HepG2 (cell line): Measurements from ENCODE around the gene RMRP. TPM values are rescaled to one million over a fixed set of nuclear protein-coding genes. Genes with fewer than 3 reads are reported as not detected.

ENCODE experiments used
- ATAC-seq: fragments of 200-7000 bp; cut with Tn5 transposase; 3 replicates; pipeline ENCODE4 v1.9.1; 2020; ENCODE audit warnings: mild to moderate bottlenecking, moderate library complexity
- BruUV-seq: library from RNA; stranded (reverse); fragments of 400-500 nt; replicated peaks from 2 replicates; lab custom pipeline; 2021; lab: Mats Ljungman, UMichigan
- CTCF ChIA-PET: fragments of 300-600 bp; formaldehyde crosslinking; extraction: SDS; loops from one replicate; lab custom pipeline; 2021; ENCODE audit warnings: low total read pairs, inconsistent platforms, low intra/inter-chr PET ratio; lab: Yijun Ruan, JAX
- POLR2A ChIA-PET: fragments of 350-600 bp; sonication (Branson Sonifier 250); formaldehyde crosslinking; loops from one replicate; lab custom pipeline; 2020; ENCODE audit warnings: antibody characterized with exemption, inconsistent platforms; lab: Yijun Ruan, JAX
- DNase-seq: peaks from one replicate; pipeline ENCODE4 v3.0.0-alpha.2; 2015; ENCODE audit warnings: low spot score
- FAIRE-seq: peaks from 3 replicates; lab custom pipeline; 2011; peaks lifted over from hg19 to GRCh38; lab: Jason Lieb, UNC
- H2AFZ ChIP-seq: one replicate; pipeline ENCODE4 v1.6.1; 2011; ENCODE audit warnings: low read length, inconsistent platforms
- H3K27ac ChIP-seq: fragments of 300-600 bp; 3 replicates; pipeline ENCODE4 v1.8.0; 2011; ENCODE audit warnings: mixed run types, mild to moderate bottlenecking, mixed read lengths, low read length, inconsistent platforms; ENCODE audit not compliant: insufficient read depth; ENCODE audit errors: extremely low read length
- H3K27me3 ChIP-seq, 2 experiments: fragments of 200-600 bp in 1 of 2; 2 replicates in 1 of 2; 3 replicates in 1 of 2; pipeline versions ENCODE4 v1.6.0 to v1.8.0; 2011; ENCODE audit warnings: low read length in 2 of 2, mild to moderate bottlenecking in 2 of 2, moderate library complexity in 2 of 2, inconsistent platforms in 1 of 2; ENCODE audit not compliant: insufficient read depth in 2 of 2, control insufficient read depth in 1 of 2
- H3K36me3 ChIP-seq, 2 experiments: fragments of 200-600 bp in 1 of 2; replicated peaks in 1 of 2; 2 replicates in 1 of 2; 3 replicates in 1 of 2; pipeline versions ENCODE4 v1.5.1 to v1.8.0; 2011; ENCODE audit warnings: low read length in 2 of 2, inconsistent platforms in 1 of 2; ENCODE audit not compliant: insufficient read depth in 2 of 2, control insufficient read depth in 1 of 2
- H3K4me1 ChIP-seq: 2 replicates; pipeline ENCODE4 v1.5.1; 2012; ENCODE audit warnings: low read length, inconsistent platforms; ENCODE audit not compliant: insufficient read depth
- H3K4me2 ChIP-seq: 2 replicates; pipeline ENCODE4 v1.6.0; 2011; ENCODE audit warnings: low read depth, low read length, inconsistent platforms
- H3K4me3 ChIP-seq, 3 experiments: fragments of 200-600 bp in 1 of 3; sonication (generic), shearing (Covaris generic) in 1 of 3; replicated peaks in 1 of 3; 2 replicates each; pipeline ENCODE4 v1.5.1; 2011 to 2016; ENCODE audit warnings: low read length in 3 of 3, inconsistent platforms in 2 of 3, low read depth in 2 of 3, mild to moderate bottlenecking in 2 of 3, control low read depth in 1 of 3, mixed read lengths in 1 of 3; ENCODE audit not compliant: insufficient read depth in 1 of 3
- H3K79me2 ChIP-seq: one replicate; pipeline ENCODE4 v1.6.1; 2011; ENCODE audit warnings: low read length, inconsistent platforms; ENCODE audit not compliant: insufficient read depth
- H3K9ac ChIP-seq: 2 replicates; pipeline ENCODE4 v1.6.0; 2011; ENCODE audit warnings: mild to moderate bottlenecking, low read depth, low read length, inconsistent platforms; ENCODE audit not compliant: insufficient read depth
- H3K9me3 ChIP-seq: 2 replicates; pipeline ENCODE4 v1.5.1; 2012; ENCODE audit warnings: mild to moderate bottlenecking, low read length
- H4K20me1 ChIP-seq: 2 replicates; pipeline ENCODE4 v1.6.0; 2011; ENCODE audit warnings: inconsistent platforms, mild to moderate bottlenecking, low read length, moderate library complexity; ENCODE audit not compliant: insufficient read depth
- AHR ChIP-seq: IDR thresholded peaks from 2 replicates; pipeline ENCODE4 v1.6.1; 2018; ENCODE audit warnings: missing genetic modification reagents, missing compliant biosample characterization
- BCL6 ChIP-seq: IDR thresholded peaks from 2 replicates; pipeline ENCODE4 v1.6.1; 2016; ENCODE audit warnings: missing genetic modification reagents, missing compliant biosample characterization
- CHD2 ChIP-seq: IDR thresholded peaks from 2 replicates; pipeline ENCODE4 v1.6.1; 2011; ENCODE audit warnings: low read depth, low read length, improper control_type of control experiment
- CREB1 ChIP-seq, 2 experiments: fragments of 450-650 bp in 1 of 2; IDR thresholded peaks; 2 replicates each; pipeline ENCODE4 v1.6.1; 2016 to 2017; ENCODE audit warnings: control low read depth in 1 of 2, mild to moderate bottlenecking in 1 of 2, missing compliant biosample characterization in 1 of 2, missing genetic modification characterization in 1 of 2
- KDM6A ChIP-seq: IDR thresholded peaks from 2 replicates; pipeline ENCODE4 v1.6.1; 2016; ENCODE audit warnings: low read depth
- KLF12 ChIP-seq: sonication (generic); formaldehyde crosslinking; IDR thresholded peaks from 2 replicates; pipeline ENCODE4 v1.4.0; 2020; ENCODE audit warnings: missing genetic modification reagents, borderline replicate concordance
- MYC ChIP-seq: sonication (generic); formaldehyde crosslinking; IDR thresholded peaks from 2 replicates; pipeline ENCODE4 v1.9.0; 2021; ENCODE audit warnings: missing genetic modification reagents, borderline replicate concordance
- SMARCC2 ChIP-seq: fragments of 450-650 bp; IDR thresholded peaks from 2 replicates; pipeline ENCODE4 v1.6.1; 2017; ENCODE audit warnings: antibody characterized with exemption, mild to moderate bottlenecking
- TARDBP ChIP-seq: sonication (generic); formaldehyde crosslinking; IDR thresholded peaks from 2 replicates; pipeline ENCODE4 v1.8.0; 2022; ENCODE audit warnings: mild to moderate bottlenecking, missing genetic modification reagents
- TRIM24 ChIP-seq: sonication (generic); formaldehyde crosslinking; IDR thresholded peaks from 2 replicates; pipeline ENCODE4 v1.8.0; 2022; ENCODE audit warnings: mild to moderate bottlenecking, missing genetic modification reagents
- XRCC5 ChIP-seq: fragments of 200-400 bp; formaldehyde crosslinking; optimal IDR thresholded peaks from 2 replicates; pipeline ENCODE3; 2017; ENCODE audit warnings: mild to moderate bottlenecking, low read length
- ZNF619 ChIP-seq: sonication (generic); formaldehyde crosslinking; IDR thresholded peaks from 2 replicates; pipeline ENCODE4 v1.4.0; 2020; ENCODE audit warnings: mild to moderate bottlenecking, missing genetic modification reagents
- ZNF7 ChIP-seq: IDR thresholded peaks from 2 replicates; pipeline ENCODE4 v1.6.1; 2016; ENCODE audit warnings: missing biosample characterization, missing genetic modification reagents
- ZNF773 ChIP-seq: sonication (generic); formaldehyde crosslinking; IDR thresholded peaks from 2 replicates; pipeline ENCODE4 v1.4.0; 2020; ENCODE audit warnings: missing genetic modification reagents, borderline replicate concordance
- WGBS: methylation state at CpG from one replicate; pipeline ENCODE4 v1.1.6; 2017; ENCODE audit warnings: low lambda C conversion rate; 5-methylcytosine and 5-hydroxymethylcytosine counted together
- in situ Hi-C: cut with HindIII; loops from 2 replicates; pipeline ENCODE4 v1.10.0; 2017; ENCODE audit warnings: low pct_unique_long_range_greater_than_20kb; ENCODE audit not compliant: extremely low pct_ligation_motif_present
- intact Hi-C: fragments of 100-400 bp; cut with micrococcal nuclease; formaldehyde crosslinking; loops from one replicate; pipeline ENCODE4 v1.10.0; 2022; ENCODE audit not compliant: unreplicated experiment
- polyA plus RNA-seq, 8 experiments: library from polyadenylated mRNA; depleted of rRNA in 3 of 8; stranded (reverse) in 7 of 8; unstranded in 1 of 8; fragments of >200 nt; fragmentation: Illumina TruSeq in 4 of 8; extraction: Trizol in 4 of 8; gene quantifications; 2 replicates each; pipeline versions ENCODE4 v1.2.1 to v1.2.3, GENCODE V29; 2011 to 2016; ENCODE audit warnings: low read depth in 4 of 8, missing spikeins in 1 of 8, mixed read lengths in 1 of 8; ENCODE audit not compliant: insufficient read depth in 1 of 8
- total RNA-seq, 5 experiments: library from RNA; depleted of rRNA; stranded (reverse); fragments of >200 nt; fragmentation: Illumina TruSeq; extraction: Trizol; gene quantifications; 2 replicates each; pipeline ENCODE4 v1.2.3, GENCODE V29; 2016; ENCODE audit warnings: low read depth in 1 of 5
- TF ChIP-seq, protein P1 (sequence below): sonication (generic); formaldehyde crosslinking; IDR thresholded peaks from 2 replicates; pipeline ENCODE4 v1.5.0; 2020; ENCODE audit warnings: mild to moderate bottlenecking, missing genetic modification reagents, moderate library complexity
- TF ChIP-seq, protein P2 (sequence below): sonication (generic); formaldehyde crosslinking; conservative IDR thresholded peaks from 2 replicates; pipeline ENCODE4 v1.5.0; 2020; ENCODE audit warnings: missing genetic modification reagents

The RMRP gene
- total and polyA plus RNA-seq, 2 of the 13 experiments (the other 11 are each of a cell fraction or from before 2014, with no cell fraction given): 51.4 to 4,025 TPM

DNA sequence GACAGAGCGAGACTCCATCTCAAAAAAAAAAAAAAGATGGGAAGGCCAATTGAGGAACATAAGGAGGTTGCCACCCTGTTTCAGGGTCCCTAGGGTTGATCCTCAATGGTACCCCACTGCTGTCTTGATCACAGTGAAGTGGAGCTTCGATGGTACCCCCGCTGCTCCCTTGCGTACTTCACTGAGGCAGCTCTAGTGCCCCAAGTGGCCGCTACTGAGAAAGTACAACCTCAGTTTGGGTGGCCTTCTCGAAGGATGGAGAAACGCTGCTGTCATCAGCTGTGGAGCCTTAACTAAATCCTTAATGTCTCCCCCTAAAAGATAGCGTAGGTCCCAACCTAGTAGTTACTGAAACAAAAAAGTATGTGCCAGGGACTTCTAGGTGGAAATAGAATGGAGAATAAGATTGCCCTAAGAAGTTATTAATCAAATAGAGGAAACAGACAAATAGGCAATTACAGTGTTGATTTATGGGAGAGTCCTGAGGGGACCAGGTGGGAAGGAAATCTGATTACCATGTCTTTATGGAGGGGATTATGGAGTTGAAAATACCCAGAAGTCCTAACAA is 46.5 kb downstream of the RMRP start (continued):
- TF ChIP-seq, protein P1, sequence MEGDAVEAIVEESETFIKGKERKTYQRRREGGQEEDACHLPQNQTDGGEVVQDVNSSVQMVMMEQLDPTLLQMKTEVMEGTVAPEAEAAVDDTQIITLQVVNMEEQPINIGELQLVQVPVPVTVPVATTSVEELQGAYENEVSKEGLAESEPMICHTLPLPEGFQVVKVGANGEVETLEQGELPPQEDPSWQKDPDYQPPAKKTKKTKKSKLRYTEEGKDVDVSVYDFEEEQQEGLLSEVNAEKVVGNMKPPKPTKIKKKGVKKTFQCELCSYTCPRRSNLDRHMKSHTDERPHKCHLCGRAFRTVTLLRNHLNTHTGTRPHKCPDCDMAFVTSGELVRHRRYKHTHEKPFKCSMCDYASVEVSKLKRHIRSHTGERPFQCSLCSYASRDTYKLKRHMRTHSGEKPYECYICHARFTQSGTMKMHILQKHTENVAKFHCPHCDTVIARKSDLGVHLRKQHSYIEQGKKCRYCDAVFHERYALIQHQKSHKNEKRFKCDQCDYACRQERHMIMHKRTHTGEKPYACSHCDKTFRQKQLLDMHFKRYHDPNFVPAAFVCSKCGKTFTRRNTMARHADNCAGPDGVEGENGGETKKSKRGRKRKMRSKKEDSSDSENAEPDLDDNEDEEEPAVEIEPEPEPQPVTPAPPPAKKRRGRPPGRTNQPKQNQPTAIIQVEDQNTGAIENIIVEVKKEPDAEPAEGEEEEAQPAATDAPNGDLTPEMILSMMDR: peak; percentile 67
- TF ChIP-seq TRIM24 (CRISPR knock-in tag) (no peak), MYC (CRISPR knock-in tag) (no peak), BCL6 (CRISPR knock-in tag) (no peak), CREB1 (IDR thresholded peaks at IDR 0.05) (no peak), CREB1 (CRISPR knock-in tag; IDR thresholded peaks at IDR 0.05) (no peak), AHR (no peak), ZNF619 (no peak), SMARCC2 (no peak), KLF12 (CRISPR knock-in tag) (no peak), XRCC5 (peak; percentile 59), TARDBP (CRISPR knock-in tag) (no peak), CHD2 (no peak)

DNA sequence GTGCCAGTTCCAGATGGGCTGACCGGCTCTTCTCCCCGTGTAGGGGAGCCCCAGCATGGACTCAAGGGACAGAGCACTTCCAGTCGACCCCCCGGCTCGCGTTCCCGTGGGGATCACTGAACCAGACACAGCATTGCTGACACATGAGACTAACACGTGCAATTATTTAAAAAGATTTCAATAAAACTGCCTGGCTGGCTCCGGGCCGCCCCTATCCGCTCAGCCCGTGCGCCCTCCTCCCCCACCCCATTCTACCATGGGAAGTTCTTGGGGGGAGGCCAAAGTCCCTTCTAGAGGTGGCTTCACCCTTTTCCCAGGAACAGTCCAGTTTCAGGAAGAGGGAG is 48.0 kb downstream of the RMRP start:
- TF ChIP-seq ZNF773 (CRISPR knock-in tag) (no peak), KDM6A (CRISPR knock-in tag) (no peak), ZNF7 (CRISPR knock-in tag) (no peak)
- TF ChIP-seq, protein P2, sequence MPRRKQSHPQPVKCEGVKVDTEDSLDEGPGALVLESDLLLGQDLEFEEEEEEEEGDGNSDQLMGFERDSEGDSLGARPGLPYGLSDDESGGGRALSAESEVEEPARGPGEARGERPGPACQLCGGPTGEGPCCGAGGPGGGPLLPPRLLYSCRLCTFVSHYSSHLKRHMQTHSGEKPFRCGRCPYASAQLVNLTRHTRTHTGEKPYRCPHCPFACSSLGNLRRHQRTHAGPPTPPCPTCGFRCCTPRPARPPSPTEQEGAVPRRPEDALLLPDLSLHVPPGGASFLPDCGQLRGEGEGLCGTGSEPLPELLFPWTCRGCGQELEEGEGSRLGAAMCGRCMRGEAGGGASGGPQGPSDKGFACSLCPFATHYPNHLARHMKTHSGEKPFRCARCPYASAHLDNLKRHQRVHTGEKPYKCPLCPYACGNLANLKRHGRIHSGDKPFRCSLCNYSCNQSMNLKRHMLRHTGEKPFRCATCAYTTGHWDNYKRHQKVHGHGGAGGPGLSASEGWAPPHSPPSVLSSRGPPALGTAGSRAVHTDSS (CRISPR knock-in tag): no peak
- intact Hi-C loops: no loop called here
- no TSS peak for BruUV-seq

More for the DNA sequence above, 48.0 kb downstream of the RMRP start:
- peaks cover 4% of the 10 kb centered on the region for H3K79me2 ChIP-seq
- H2AFZ ChIP-seq: no peak overlapping the region
- CTCF ChIA-PET: no interaction called here
- peaks cover 12% of the 10 kb centered on the region for H3K4me1 ChIP-seq
- H3K36me3 ChIP-seq: peaks cover 3 to 14% of the 10 kb centered on the region in 2 experiments; a peak in 3 of 5 replicates
- DNase-seq: no peak
- FAIRE-seq: no peak
- no peak overlapping the region for H3K4me2 ChIP-seq
- 97% methylated on average over 7 of the region's 13 CpGs for WGBS
- H3K4me3 ChIP-seq: no peak overlapping the region
- H3K9me3 ChIP-seq: no peaks in the 10 kb centered on the region
- in situ Hi-C loops: no loop called here
- ATAC-seq: no peak
- no peak overlapping the region for H3K9ac ChIP-seq
- H3K27me3 ChIP-seq: peaks cover 0 to 12% of the 10 kb centered on the region in 2 experiments; a peak in 3 of 5 replicates
- POLR2A ChIA-PET: no interaction called here
- H3K27ac ChIP-seq: no peak overlapping the region
- no peaks in the 10 kb centered on the region; the same call in 1 of the 2 replicates for H4K20me1 ChIP-seq
